ENCODE data around the gene TWNK. TPM values are rescaled to one million over a fixed set of nuclear protein-coding genes. Genes with fewer than 3 reads are reported as not detected.

The TWNK gene
- total RNA-seq, 4 donors from 2014 or later, result 5.0 to 13.9 (median 6.5) TPM

- 100% methylated on average over 1 to 2 of the region's 2 CpGs for WGBS, 2 donors
- no peak overlapping the region for H3K4me3 ChIP-seq
- H3K27me3 ChIP-seq, result no peaks in the 10 kb centered on the region
- H3K27ac ChIP-seq, result no peak overlapping the region
- peaks cover 5 to 79% (median 6%) of the 10 kb centered on the region in 3 donors for H3K36me3 ChIP-seq
- DNase-seq, result no peak
- intact Hi-C loops (cut with DNase I), result no loop called here
- peaks cover 0 to under 1% (median 0%) of the 10 kb centered on the region in 3 donors for H3K4me1 ChIP-seq
- H3K9me3 ChIP-seq, result no peaks in the 10 kb centered on the region
- TF ChIP-seq CTCF (IDR thresholded peaks at IDR 0.05) (no peak), POLR2A (IDR thresholded peaks at IDR 0.05) (no peak)
Measured at GRCh38 chr10:100980311-100980710, 7.0 kb upstream of the TWNK start.

- DNase-seq, result no peak
- H3K4me1 ChIP-seq, result peaks cover 0 to 4% (median 0%) of the 10 kb centered on the region in 3 donors
- H3K27ac ChIP-seq, result no peak overlapping the region
- H3K9me3 ChIP-seq, result no peaks in the 10 kb centered on the region
- peaks cover 5 to 82% (median 6%) of the 10 kb centered on the region in 3 donors for H3K36me3 ChIP-seq
- intact Hi-C loops (cut with DNase I), result no loop called here
- 96 to 100% methylated on average over 5 to 7 of the region's 7 CpGs for WGBS, 2 donors
- TF ChIP-seq CTCF (IDR thresholded peaks at IDR 0.05) (no peak), POLR2A (IDR thresholded peaks at IDR 0.05) (no peak)
- H3K4me3 ChIP-seq, result no peak overlapping the region
- H3K27me3 ChIP-seq, result no peaks in the 10 kb centered on the region
Measured at GRCh38 chr10:100980711-100981110, 6.6 kb upstream of the TWNK start.

GRCh38 chr10:100981178-100981772, 6.1 kb upstream of the TWNK start:
- no peaks in the 10 kb centered on the region for H3K9me3 ChIP-seq
- no peak for TF ChIP-seq POLR2A (IDR thresholded peaks at IDR 0.05)
- no peak for TF ChIP-seq CTCF (IDR thresholded peaks at IDR 0.05)
- peaks cover 4 to 10% (median 6%) of the 10 kb centered on the region in 3 donors for H3K4me1 ChIP-seq
- peaks cover 5 to 88% (median 6%) of the 10 kb centered on the region in 3 donors for H3K36me3 ChIP-seq
- H3K27me3 ChIP-seq, result no peaks in the 10 kb centered on the region
- DNase-seq, result no peak
- H3K4me3 ChIP-seq, result no peak overlapping the region
- intact Hi-C loops (cut with DNase I), result no loop called here
- no peak overlapping the region for H3K27ac ChIP-seq
- 71 to 76% methylated on average over 5 of the region's 5 CpGs for WGBS, 2 donors

- WGBS, 2 donors, result 86 to 87% methylated on average over 11 of the region's 24 CpGs
- Histone ChIP-seq H3K4me1 (peaks cover 16 to 24% (median 17%) of the 10 kb centered on the region in 3 donors), H3K27ac (no peak overlapping the region), H3K27me3 (no peaks in the 10 kb centered on the region), H3K4me3 (no peak overlapping the region), H3K9me3 (no peaks in the 10 kb centered on the region), H3K36me3 (peaks cover 5 to 80% (median 6%) of the 10 kb centered on the region in 3 donors)
- intact Hi-C loops (cut with DNase I), result no loop called here
- DNase-seq, result no peak
- TF ChIP-seq CTCF (IDR thresholded peaks at IDR 0.05) (no peak), POLR2A (IDR thresholded peaks at IDR 0.05) (no peak)
Measured at GRCh38 chr10:100982916-100983830, 4.2 kb upstream of the TWNK start.
